ENCODE results near the gene SACS. TPM values are rescaled to one million over a fixed set of nuclear protein-coding genes. Genes with fewer than 3 reads are reported as not detected.

The SACS gene
- total and polyA plus RNA-seq, 4 donors, result 0.50 to 7.2 (median 2.9) TPM

DNA sequence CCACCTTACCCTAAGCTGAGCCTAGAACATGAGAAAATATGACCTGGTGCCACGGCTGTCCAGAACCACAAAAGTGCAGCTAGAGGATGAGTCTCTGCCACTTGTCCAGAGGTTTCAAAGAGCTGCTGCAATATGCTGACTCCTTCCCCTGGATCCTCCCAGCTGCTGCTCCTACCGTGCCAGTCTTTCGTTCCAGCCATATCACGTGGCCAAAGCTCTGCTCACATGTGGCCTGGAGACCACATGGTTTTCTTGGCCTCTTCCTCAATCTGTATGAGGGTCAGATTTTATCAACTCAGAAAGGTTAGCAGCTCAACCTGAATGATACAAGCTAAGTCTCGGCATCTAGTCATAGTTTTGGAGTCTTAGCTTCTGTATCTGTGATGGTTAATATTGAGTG, 3.2 kb upstream of the SACS start:
- Histone ChIP-seq H3K27ac (ENCODE audit: low read depth in 1 of 2, low read length in 2 of 2) (no peak overlapping the region), H3K27me3 (ENCODE audit: control insufficient read depth in 4 of 4, insufficient read depth in 4 of 4, low read length in 3 of 4) (peaks cover 0 to 6% (median 0%) of the 10 kb centered on the region in 4 donors), H3K9me3 (ENCODE audit: control insufficient read depth in 4 of 4, low read length in 3 of 4) (no peaks in the 10 kb centered on the region), H3K36me3 (ENCODE audit: control insufficient read depth in 4 of 4, insufficient read depth in 3 of 4, low read depth in 1 of 4, low read length in 3 of 4) (no peaks in the 10 kb centered on the region), H3K9ac (ENCODE audit: low read depth in 1 of 2, low read length in 2 of 2) (no peak overlapping the region), H3K4me3 (ENCODE audit: low read depth in 1 of 3, low read length in 3 of 3) (no peak overlapping the region), H3K4me1 (ENCODE audit: control insufficient read depth in 4 of 4, insufficient read depth in 4 of 4, low read length in 3 of 4) (peaks cover 0 to 3% (median 0%) of the 10 kb centered on the region in 4 donors)
- 90% methylated on average over 5 of the region's 5 CpGs for WGBS
- TF ChIP-seq SP1 (IDR thresholded peaks at IDR 0.05) (no peak), REST (IDR thresholded peaks at IDR 0.05) (no peak), HNF4G (IDR thresholded peaks at IDR 0.05) (no peak), HNF4A (conservative IDR thresholded peaks at IDR 0.05) (no peak), MAX (IDR thresholded peaks at IDR 0.05) (no peak), RAD21 (IDR thresholded peaks at IDR 0.05) (no peak), CTCF (IDR thresholded peaks at IDR 0.05; ENCODE audit: low read depth, low read length, missing input control) (no peak)
- TF ChIP-seq, protein P1, sequence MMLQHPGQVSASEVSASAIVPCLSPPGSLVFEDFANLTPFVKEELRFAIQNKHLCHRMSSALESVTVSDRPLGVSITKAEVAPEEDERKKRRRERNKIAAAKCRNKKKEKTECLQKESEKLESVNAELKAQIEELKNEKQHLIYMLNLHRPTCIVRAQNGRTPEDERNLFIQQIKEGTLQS (IDR thresholded peaks at IDR 0.05), result no peak
- no peak for DNase-seq (ENCODE audit: low spot score)

GRCh38 chr13:23434491-23434890, 989 bp upstream of the SACS start:
- 82% methylated on average over 4 of the region's 4 CpGs for WGBS
- peaks cover 0 to 9% (median 2%) of the 10 kb centered on the region in 4 donors for H3K27me3 ChIP-seq (ENCODE audit: control insufficient read depth in 4 of 4, insufficient read depth in 4 of 4, low read length in 3 of 4)
- TF ChIP-seq RXRA (IDR thresholded peaks at IDR 0.05), result no peak
- no peak for TF ChIP-seq TAF1 (conservative IDR thresholded peaks at IDR 0.05)
- TF ChIP-seq FOXA2 (IDR thresholded peaks at IDR 0.05), result no peak
- no peak for TF ChIP-seq ZBTB33 (IDR thresholded peaks at IDR 0.05)
- no peak for TF ChIP-seq HNF4G (IDR thresholded peaks at IDR 0.05)
- TF ChIP-seq, protein P1 (IDR thresholded peaks at IDR 0.05), result no peak
- no peak for TF ChIP-seq MAX (IDR thresholded peaks at IDR 0.05)
- TF ChIP-seq FOXA1 (IDR thresholded peaks at IDR 0.05), result no peak
- TF ChIP-seq HNF4A (conservative IDR thresholded peaks at IDR 0.05), result no peak
- TF ChIP-seq NR2F2 (IDR thresholded peaks at IDR 0.05), result no peak
- TF ChIP-seq GABPA (IDR thresholded peaks at IDR 0.05 in 1 of 2, conservative IDR thresholded peaks at IDR 0.05 in 1 of 2), result no peak
- TF ChIP-seq YY1 (IDR thresholded peaks at IDR 0.05), result no peak
- TF ChIP-seq RAD21 (IDR thresholded peaks at IDR 0.05), result no peak
- TF ChIP-seq REST (IDR thresholded peaks at IDR 0.05), result no peak
- TF ChIP-seq CTCF (IDR thresholded peaks at IDR 0.05; ENCODE audit: low read depth, low read length, missing input control), result no peak
- no peak for TF ChIP-seq EGR1 (IDR thresholded peaks at IDR 0.05; ENCODE audit: low read depth in 2 of 2)

More at GRCh38 chr13:23434491-23434890, 989 bp upstream of the SACS start:
- Histone ChIP-seq H3K36me3 (ENCODE audit: control insufficient read depth in 4 of 4, insufficient read depth in 3 of 4, low read depth in 1 of 4, low read length in 3 of 4) (no peaks in the 10 kb centered on the region), H3K27ac (ENCODE audit: low read depth in 1 of 2, low read length in 2 of 2) (no peak overlapping the region), H3K4me1 (ENCODE audit: control insufficient read depth in 4 of 4, insufficient read depth in 4 of 4, low read length in 3 of 4) (peaks cover 0 to 3% (median 0%) of the 10 kb centered on the region in 4 donors), H3K4me3 (ENCODE audit: low read depth in 1 of 3, low read length in 3 of 3) (no peak overlapping the region), H3K9ac (ENCODE audit: low read depth in 1 of 2, low read length in 2 of 2) (no peak overlapping the region), H3K9me3 (ENCODE audit: control insufficient read depth in 4 of 4, low read length in 3 of 4) (no peaks in the 10 kb centered on the region)
- DNase-seq (ENCODE audit: low spot score), result no peak

All from liver (tissue), 9 donors.